IMR-90 (cell line): ENCODE measurements around the gene ANO7.

Experiments used
- POLR2A ChIP-seq: IDR thresholded peaks from 2 replicates; pipeline ENCODE4 v1.6.1; 2012; ENCODE audit warnings: mild to moderate bottlenecking, low read depth, low read length
- RAD21 ChIP-seq: IDR thresholded peaks from 2 replicates; pipeline ENCODE4 v1.6.1; 2012; ENCODE audit warnings: low read length, improper control_type of control experiment
- TF ChIP-seq, protein P1 (sequence below): conservative IDR thresholded peaks from 2 replicates; pipeline ENCODE4 v1.5.1; 2012; ENCODE audit warnings: mild to moderate bottlenecking, low read depth, low read length, improper control_type of control experiment

DNA sequence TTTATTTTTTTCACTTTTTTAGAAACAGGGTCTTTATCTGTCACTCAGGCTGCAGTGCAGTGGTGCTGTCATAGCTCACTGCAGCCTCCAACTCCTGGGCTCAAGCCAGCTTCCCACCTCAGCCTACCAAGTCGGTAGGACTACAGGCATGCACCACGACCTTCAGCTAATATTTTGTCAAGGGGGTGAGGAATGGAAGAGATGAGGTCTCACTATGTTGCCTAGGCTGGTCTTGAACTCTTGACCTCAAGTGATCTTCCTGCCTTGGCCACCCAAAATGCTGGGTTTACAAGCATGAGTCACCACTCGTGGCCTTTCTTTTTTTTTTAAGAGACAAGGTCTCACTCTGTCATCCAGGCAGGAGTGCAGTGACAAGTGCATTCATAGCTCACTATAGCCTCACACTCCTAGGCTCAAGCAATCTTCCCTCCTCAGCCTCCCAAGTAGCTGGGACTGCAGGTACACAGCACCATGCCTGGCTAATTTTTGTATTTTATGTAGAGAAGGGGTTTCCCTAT, 24.8 kb upstream of the ANO7 start:
- TF ChIP-seq, protein P1, sequence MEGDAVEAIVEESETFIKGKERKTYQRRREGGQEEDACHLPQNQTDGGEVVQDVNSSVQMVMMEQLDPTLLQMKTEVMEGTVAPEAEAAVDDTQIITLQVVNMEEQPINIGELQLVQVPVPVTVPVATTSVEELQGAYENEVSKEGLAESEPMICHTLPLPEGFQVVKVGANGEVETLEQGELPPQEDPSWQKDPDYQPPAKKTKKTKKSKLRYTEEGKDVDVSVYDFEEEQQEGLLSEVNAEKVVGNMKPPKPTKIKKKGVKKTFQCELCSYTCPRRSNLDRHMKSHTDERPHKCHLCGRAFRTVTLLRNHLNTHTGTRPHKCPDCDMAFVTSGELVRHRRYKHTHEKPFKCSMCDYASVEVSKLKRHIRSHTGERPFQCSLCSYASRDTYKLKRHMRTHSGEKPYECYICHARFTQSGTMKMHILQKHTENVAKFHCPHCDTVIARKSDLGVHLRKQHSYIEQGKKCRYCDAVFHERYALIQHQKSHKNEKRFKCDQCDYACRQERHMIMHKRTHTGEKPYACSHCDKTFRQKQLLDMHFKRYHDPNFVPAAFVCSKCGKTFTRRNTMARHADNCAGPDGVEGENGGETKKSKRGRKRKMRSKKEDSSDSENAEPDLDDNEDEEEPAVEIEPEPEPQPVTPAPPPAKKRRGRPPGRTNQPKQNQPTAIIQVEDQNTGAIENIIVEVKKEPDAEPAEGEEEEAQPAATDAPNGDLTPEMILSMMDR, result no peak
- TF ChIP-seq RAD21 (no peak), POLR2A (no peak)
